ENCODE data around the gene SBSN.
"Not testable (repeated sequence)": the region's sequence is repeated elsewhere in the genome, so short reads cannot be mapped to it uniquely, and the experiment has no call there.

The SBSN gene

DNA sequence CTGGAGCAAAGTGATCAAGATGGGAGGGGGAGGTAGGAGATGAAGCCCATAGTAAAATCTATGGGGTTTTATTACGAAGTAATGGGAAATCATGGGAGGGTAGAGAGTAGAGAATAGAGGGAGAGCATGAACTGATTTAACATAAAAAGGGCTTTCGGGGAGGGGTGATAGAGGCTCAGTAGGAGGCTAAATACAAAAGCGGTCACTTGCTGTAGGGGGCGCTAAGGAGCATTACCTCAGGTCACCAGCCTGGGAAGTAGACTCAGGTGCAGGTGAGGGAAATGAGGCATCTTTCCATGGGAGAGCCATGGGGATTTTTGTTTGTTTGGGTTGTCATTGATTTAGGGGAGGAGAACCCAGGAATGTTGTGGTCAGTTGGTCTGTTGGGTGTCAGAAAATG is 52.0 kb downstream of the SBSN start:
- no peak overlapping the region for H3K27ac ChIP-seq
- TF ChIP-seq, protein P1, sequence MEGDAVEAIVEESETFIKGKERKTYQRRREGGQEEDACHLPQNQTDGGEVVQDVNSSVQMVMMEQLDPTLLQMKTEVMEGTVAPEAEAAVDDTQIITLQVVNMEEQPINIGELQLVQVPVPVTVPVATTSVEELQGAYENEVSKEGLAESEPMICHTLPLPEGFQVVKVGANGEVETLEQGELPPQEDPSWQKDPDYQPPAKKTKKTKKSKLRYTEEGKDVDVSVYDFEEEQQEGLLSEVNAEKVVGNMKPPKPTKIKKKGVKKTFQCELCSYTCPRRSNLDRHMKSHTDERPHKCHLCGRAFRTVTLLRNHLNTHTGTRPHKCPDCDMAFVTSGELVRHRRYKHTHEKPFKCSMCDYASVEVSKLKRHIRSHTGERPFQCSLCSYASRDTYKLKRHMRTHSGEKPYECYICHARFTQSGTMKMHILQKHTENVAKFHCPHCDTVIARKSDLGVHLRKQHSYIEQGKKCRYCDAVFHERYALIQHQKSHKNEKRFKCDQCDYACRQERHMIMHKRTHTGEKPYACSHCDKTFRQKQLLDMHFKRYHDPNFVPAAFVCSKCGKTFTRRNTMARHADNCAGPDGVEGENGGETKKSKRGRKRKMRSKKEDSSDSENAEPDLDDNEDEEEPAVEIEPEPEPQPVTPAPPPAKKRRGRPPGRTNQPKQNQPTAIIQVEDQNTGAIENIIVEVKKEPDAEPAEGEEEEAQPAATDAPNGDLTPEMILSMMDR (conservative IDR thresholded peaks at IDR 0.05), result no peak

DNA sequence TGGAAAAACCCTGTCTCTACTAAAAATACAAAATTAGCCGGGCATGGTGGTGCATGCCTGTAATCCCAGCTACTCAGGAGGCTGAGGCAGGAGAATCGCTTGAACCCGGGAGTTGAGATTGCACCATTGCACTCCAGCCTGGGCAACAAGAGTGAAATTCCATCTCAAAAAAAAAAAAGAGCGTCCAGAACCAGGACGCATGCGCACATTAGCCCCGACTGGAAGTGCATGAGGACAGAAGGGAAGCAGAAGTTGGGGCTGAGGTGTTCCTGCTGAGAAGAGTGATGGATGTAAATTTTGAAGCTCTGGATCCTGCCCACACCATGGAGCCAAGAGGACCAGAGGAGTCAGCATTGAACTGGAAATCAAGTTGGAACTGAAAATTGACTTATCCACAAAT is 53.5 kb downstream of the SBSN start:
- not testable (repeated sequence) for H3K27ac ChIP-seq

DNA sequence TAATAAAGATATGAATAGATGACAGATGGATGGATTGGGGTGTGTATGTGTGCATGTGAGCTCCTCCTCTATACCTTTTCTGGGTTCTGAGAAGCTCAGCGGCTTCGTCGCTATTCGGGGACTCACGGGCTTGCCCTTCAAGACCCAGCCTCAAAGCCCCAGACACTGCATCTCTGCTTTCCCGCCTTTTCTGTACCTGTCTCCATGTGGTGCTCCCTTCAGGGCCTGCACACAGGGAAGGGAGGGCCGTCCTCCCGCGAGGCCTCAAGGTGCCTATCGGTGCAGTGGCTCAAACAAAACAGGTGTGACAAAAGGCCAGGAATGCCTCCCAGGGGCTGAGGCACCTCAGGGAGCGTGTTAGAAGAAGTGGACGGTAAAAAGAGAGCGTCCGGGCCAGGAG is 54.0 kb downstream of the SBSN start:
- TF ChIP-seq, protein P1 (conservative IDR thresholded peaks at IDR 0.05), result no peak
- H3K27ac ChIP-seq, result no peak overlapping the region

Data from VCaP (cell line).